ENCODE results near the gene GLRX.

DNA sequence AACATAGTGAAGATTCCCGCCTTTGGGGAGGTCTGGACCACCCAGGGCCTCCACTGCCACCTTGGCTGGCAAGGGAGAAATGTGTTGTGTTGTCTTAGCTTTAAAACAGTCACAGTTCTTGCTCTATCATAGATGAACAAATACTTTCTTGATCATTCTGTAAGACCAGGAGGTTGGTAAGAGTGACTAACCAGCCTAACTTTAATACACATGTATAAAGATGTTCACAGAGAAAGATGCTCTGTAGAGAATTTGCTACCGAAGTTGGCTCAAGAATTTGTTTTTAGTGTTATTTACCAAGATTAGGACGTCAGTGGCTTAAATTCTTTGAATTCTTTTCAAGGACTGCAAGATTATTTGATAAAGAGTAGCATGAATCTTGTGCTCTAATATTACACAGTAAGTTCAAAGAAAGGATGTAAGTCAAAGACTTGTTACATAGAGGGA lies 28.4 kb downstream of the GLRX start:
- TF ChIP-seq, protein P1, sequence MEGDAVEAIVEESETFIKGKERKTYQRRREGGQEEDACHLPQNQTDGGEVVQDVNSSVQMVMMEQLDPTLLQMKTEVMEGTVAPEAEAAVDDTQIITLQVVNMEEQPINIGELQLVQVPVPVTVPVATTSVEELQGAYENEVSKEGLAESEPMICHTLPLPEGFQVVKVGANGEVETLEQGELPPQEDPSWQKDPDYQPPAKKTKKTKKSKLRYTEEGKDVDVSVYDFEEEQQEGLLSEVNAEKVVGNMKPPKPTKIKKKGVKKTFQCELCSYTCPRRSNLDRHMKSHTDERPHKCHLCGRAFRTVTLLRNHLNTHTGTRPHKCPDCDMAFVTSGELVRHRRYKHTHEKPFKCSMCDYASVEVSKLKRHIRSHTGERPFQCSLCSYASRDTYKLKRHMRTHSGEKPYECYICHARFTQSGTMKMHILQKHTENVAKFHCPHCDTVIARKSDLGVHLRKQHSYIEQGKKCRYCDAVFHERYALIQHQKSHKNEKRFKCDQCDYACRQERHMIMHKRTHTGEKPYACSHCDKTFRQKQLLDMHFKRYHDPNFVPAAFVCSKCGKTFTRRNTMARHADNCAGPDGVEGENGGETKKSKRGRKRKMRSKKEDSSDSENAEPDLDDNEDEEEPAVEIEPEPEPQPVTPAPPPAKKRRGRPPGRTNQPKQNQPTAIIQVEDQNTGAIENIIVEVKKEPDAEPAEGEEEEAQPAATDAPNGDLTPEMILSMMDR (IDR thresholded peaks at IDR 0.05): no peak
- no peak for TF ChIP-seq POLR2A (IDR thresholded peaks at IDR 0.05)
- TF ChIP-seq POLR2AphosphoS5 (IDR thresholded peaks at IDR 0.05; ENCODE audit: insufficient read depth in 1 of 2, low read depth in 1 of 2): no peak

Measured in vagina (tissue), 2 donors.